ENCODE measurements around the gene CACNA1A. TPM values are rescaled to one million over a fixed set of nuclear protein-coding genes. Genes with fewer than 3 reads are reported as not detected.

The CACNA1A gene
- total and polyA plus RNA-seq, 2 of the 4 experiments (the other 2 are of a cell fraction), result 5.9 to 15.0 TPM

DNA sequence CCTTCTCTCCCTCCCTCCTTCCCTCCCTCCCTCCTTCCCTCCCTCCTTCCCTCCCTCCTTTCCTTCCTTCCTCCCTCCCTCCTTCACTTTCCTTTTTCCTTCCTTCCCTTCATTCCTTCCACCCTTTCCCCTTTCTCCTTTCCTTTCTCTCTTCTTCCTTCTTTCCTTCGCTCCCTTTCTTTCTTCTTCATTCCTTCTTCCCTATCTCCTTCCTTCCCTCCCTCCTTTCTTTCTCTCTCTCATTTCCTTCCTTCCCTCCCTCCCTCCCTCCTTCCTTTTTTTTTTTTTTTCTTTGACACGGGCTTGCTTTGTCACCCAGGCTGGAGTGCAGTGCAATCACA, 250.6 kb downstream of the CACNA1A start:
- Histone ChIP-seq H3K4me3 (ENCODE audit: insufficient read depth, low read depth, low read length) (no peak overlapping the region), H2BK20ac (ENCODE audit: low read depth, low read length) (no peak overlapping the region), H3K4ac (ENCODE audit: low read depth, low read length) (no peak overlapping the region), H3K9me1 (ENCODE audit: insufficient read depth, low read length) (0 out of 2 replicates have a peak, but pooled peaks cover 4% of the 10 kb centered on the region), H4K8ac (ENCODE audit: low read depth in 2 of 2, low read length in 2 of 2) (no peak overlapping the region), H4K5ac (ENCODE audit: low read depth, low read length) (no peak overlapping the region), H2BK15ac (ENCODE audit: low read depth, low read length) (no peak overlapping the region), H3K56ac (ENCODE audit: extremely low read depth, insufficient read depth, low read length) (no peak overlapping the region), H2AFZ (replicated peaks; ENCODE audit: low read length, poor library complexity) (no peak overlapping the region), H3K27me3 (ENCODE audit: control insufficient read depth, insufficient read depth, low read length) (no peaks in the 10 kb centered on the region), H3K27ac (ENCODE audit: insufficient read depth, low read length) (no peak overlapping the region), H4K91ac (ENCODE audit: insufficient read depth, low read depth, low read length) (no peak overlapping the region), H3K36me3 (ENCODE audit: control insufficient read depth, insufficient read depth, low read length) (peaks cover 3% of the 10 kb centered on the region), H3K14ac (replicated peaks; ENCODE audit: low read depth, low read length) (no peak overlapping the region), H2AK5ac (ENCODE audit: low read depth, low read length) (no peak overlapping the region), H3K4me1 (ENCODE audit: control insufficient read depth, insufficient read depth, low read length) (no peaks in the 10 kb centered on the region), H2AK9ac (replicated peaks; ENCODE audit: low read depth, low read length, poor library complexity) (no peak overlapping the region), H3K79me1 (ENCODE audit: low read depth in 1 of 2, low read length in 2 of 2) (no peaks in the 10 kb centered on the region; a peak in 1 of 4 replicates), H3K9me3 (ENCODE audit: control insufficient read depth, insufficient read depth, low read length) (no peaks in the 10 kb centered on the region), H3K9ac (ENCODE audit: low read depth, low read length) (no peak overlapping the region), H3K4me2 (ENCODE audit: low read depth, low read length) (no peak overlapping the region), H2BK5ac (ENCODE audit: low read depth, low read length, poor library complexity, severe bottlenecking) (no peak overlapping the region), H3K23ac (ENCODE audit: low read depth, low read length) (no peak overlapping the region), H4K20me1 (ENCODE audit: insufficient read depth, low read length) (no peaks in the 10 kb centered on the region), H2BK120ac (ENCODE audit: low read depth, low read length) (no peak overlapping the region), H3K18ac (ENCODE audit: low read depth, low read length) (no peak overlapping the region)
- in situ Hi-C loops (cut with MboI; ENCODE audit: low sequenced_read_pairs) (no loop called here), intact Hi-C loops (cut with micrococcal nuclease) (no loop called here), dilution Hi-C loops (cut with HindIII; ENCODE audit: low sequenced_read_pairs, unreplicated experiment) (no loop called here)
- 83 to 89% methylated on average over 1 of the region's 2 CpGs for WGBS, 2 experiments (ENCODE audit: extremely low coverage in 2 of 2, insufficient read length in 1 of 2)
- DNase-seq (no peak), ATAC-seq (ENCODE audit: low read depth) (no peak)
- TF ChIP-seq MXI1 (IDR thresholded peaks at IDR 0.05; ENCODE audit: borderline replicate concordance, low read depth, low read length) (no peak), CHD1 (IDR thresholded peaks at IDR 0.05; ENCODE audit: low read depth, low read length) (no peak), SMC3 (IDR thresholded peaks at IDR 0.05; ENCODE audit: low read depth, low read length) (no peak), RCOR1 (IDR thresholded peaks at IDR 0.05; ENCODE audit: insufficient replicate concordance, low read length) (no peak), RAD21 (IDR thresholded peaks at IDR 0.05; ENCODE audit: low read length) (no peak), ELK1 (IDR thresholded peaks at IDR 0.05; ENCODE audit: borderline replicate concordance, low read depth, low read length) (no peak), NFE2L2 (IDR thresholded peaks at IDR 0.05; ENCODE audit: low read depth, low read length) (no peak), MAFK (IDR thresholded peaks at IDR 0.05; ENCODE audit: low read depth, low read length) (no peak), CTCF (conservative IDR thresholded peaks at IDR 0.05; ENCODE audit: low read depth, low read length) (no peak), FOS (IDR thresholded peaks at IDR 0.05; ENCODE audit: low read depth, low read length) (no peak), CEBPB (IDR thresholded peaks at IDR 0.05; ENCODE audit: low read depth, low read length) (no peak)
- TF ChIP-seq, protein P1, sequence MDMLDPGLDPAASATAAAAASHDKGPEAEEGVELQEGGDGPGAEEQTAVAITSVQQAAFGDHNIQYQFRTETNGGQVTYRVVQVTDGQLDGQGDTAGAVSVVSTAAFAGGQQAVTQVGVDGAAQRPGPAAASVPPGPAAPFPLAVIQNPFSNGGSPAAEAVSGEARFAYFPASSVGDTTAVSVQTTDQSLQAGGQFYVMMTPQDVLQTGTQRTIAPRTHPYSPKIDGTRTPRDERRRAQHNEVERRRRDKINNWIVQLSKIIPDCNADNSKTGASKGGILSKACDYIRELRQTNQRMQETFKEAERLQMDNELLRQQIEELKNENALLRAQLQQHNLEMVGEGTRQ (IDR thresholded peaks at IDR 0.05; ENCODE audit: low read depth, low read length), result no peak
- ChIA-PET CTCF (no interaction called here), POLR2A (ENCODE audit: unreplicated experiment) (no interaction called here)
- BruUV-seq (replicated peaks), result no TSS peak

Data from IMR-90 (cell line).